ENCODE measurements around the gene MLPH.

MLPH gene

DNA sequence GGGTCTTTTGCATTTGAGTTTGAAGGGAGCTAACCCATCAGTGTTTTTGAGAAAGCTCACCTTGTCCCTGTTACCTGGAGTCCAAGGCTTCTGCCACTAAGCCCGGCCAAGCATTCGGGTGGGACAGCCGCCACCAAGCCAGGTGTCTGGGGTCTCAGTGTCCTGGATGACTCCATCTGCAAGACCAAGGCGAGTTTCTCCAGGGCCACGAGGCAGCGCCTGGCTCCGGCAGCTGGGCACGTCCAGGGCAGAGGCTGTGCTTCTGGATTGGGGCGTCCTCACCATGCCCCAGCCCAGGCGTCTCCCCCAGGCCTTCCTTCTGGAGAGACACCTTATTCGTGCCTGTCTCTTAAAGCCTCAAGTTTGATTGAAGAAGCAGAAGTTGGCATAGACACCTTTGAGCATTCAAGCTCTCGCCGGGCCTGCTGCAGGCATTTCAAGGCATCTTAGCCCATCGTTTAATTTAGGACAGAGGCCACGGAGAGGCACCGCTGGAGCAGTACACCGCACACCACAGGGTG is 24.9 kb downstream of the MLPH start:
- no peak overlapping the region for H3K27ac Mint-ChIP-seq
- peaks cover 23% of the 10 kb centered on the region for H3K27me3 Mint-ChIP-seq (ENCODE audit: low read depth, poor library complexity)
- H3K4me3 Mint-ChIP-seq = no peak overlapping the region
- H3K9me3 Mint-ChIP-seq = peaks cover 4% of the 10 kb centered on the region
- no peak for DNase-seq
- no peaks in the 10 kb centered on the region for H3K36me3 Mint-ChIP-seq (ENCODE audit: low read depth)
- TF ChIP-seq, protein P1, sequence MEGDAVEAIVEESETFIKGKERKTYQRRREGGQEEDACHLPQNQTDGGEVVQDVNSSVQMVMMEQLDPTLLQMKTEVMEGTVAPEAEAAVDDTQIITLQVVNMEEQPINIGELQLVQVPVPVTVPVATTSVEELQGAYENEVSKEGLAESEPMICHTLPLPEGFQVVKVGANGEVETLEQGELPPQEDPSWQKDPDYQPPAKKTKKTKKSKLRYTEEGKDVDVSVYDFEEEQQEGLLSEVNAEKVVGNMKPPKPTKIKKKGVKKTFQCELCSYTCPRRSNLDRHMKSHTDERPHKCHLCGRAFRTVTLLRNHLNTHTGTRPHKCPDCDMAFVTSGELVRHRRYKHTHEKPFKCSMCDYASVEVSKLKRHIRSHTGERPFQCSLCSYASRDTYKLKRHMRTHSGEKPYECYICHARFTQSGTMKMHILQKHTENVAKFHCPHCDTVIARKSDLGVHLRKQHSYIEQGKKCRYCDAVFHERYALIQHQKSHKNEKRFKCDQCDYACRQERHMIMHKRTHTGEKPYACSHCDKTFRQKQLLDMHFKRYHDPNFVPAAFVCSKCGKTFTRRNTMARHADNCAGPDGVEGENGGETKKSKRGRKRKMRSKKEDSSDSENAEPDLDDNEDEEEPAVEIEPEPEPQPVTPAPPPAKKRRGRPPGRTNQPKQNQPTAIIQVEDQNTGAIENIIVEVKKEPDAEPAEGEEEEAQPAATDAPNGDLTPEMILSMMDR (IDR thresholded peaks at IDR 0.05) = no peak
- H3K4me1 Mint-ChIP-seq = peaks cover 44% of the 10 kb centered on the region

DNA sequence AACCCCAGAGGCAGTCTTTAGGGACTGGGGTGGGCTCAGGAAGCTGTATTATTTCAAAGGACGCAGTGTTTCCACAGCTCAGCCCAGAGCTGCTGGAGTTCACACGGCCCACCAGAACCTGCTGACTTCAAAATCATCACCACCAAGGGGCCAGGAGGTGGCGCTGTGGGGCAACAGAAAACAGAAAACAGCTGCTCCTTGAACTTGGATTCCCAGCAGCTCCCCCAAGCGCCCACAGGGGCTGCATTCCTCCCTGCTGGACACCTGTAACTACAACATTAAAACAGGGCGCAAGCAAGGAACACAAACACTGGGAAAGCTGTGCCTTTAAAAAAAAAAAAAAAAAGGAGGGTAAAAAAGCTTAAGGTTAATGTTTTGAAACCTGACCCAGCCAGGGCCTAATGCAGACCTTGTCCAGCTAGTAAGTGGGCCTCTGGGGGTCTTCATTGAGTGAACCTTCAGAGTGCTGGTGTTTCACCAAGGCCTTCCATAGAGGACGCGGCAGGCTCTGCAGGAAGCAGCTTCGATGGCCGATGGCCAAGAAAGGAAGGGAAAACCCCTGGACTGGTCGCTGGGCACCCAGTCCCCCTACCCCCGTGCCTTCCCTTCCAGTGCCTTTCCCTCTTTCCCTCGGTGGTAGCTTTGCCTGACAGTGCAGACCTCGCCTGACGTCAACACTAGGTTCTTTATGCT is 25.9 kb downstream of the MLPH start:
- peaks cover 36% of the 10 kb centered on the region for H3K4me1 Mint-ChIP-seq
- H3K27me3 Mint-ChIP-seq (ENCODE audit: low read depth, poor library complexity) = peaks cover 28% of the 10 kb centered on the region
- no peak overlapping the region for H3K27ac Mint-ChIP-seq
- H3K9me3 Mint-ChIP-seq = peaks cover 4% of the 10 kb centered on the region
- TF ChIP-seq, protein P1 (IDR thresholded peaks at IDR 0.05) = peak; percentile 87
- H3K4me3 Mint-ChIP-seq = no peak overlapping the region
- H3K36me3 Mint-ChIP-seq (ENCODE audit: low read depth) = no peaks in the 10 kb centered on the region
- DNase-seq = peak; percentile 91

DNA sequence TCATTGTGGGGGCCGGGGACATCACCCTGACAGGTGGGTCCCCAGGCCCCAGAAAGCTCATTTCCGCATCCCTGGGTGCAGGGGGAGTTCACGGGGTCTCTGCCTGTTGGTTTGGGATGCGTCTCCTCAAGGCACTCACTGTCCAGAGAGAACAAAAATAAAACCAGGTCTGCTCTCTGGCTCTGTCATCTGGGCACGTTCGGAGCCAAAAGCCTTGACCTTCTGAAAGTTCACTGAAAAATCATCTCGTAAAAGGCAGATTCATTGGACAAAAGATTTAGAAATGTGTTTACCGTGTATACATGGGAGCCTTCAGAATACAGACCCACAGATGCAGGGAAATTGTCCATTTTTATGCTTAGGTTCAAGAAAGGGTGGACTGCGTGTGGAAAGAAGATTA is 26.6 kb downstream of the MLPH start:
- H3K27ac Mint-ChIP-seq = no peak overlapping the region
- H3K4me3 Mint-ChIP-seq = no peak overlapping the region
- H3K4me1 Mint-ChIP-seq = peaks cover 32% of the 10 kb centered on the region
- H3K9me3 Mint-ChIP-seq = peaks cover 2% of the 10 kb centered on the region
- DNase-seq = no peak
- peaks cover 28% of the 10 kb centered on the region for H3K27me3 Mint-ChIP-seq (ENCODE audit: low read depth, poor library complexity)
- no peaks in the 10 kb centered on the region for H3K36me3 Mint-ChIP-seq (ENCODE audit: low read depth)
- TF ChIP-seq, protein P1 (IDR thresholded peaks at IDR 0.05) = no peak

DNA sequence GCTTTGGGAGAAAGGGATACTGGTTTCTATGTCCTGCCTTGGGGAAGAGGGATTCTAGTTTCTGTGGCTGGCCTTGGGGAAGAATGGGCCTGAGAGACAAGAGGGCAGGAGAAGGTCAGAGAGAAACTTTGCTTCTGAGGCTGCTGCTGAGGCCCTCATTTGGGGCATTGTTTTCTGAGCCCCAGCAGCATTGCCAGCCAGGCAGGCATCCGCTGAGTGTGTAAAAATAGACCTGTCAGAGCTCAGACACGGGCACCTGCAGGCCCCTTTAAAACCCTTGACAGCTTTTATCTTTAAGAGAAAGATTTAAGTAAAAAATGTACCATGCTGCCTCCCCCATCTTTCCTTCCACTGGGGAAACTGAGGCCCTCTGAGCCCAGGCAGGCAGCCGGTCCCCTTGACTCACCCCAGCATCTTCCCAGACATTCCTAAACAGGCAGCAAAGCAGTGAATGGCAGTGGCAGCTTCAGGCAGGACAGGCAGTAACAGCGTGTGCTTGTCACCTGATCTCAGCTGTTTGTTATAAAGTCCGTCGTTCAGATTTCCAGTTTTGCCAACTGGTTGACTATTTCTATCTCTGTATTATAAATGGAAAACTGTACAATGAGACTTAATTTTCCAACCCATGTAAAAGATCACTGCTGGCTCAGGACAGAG is 27.6 kb downstream of the MLPH start:
- H3K4me3 Mint-ChIP-seq = no peak overlapping the region
- H3K27me3 Mint-ChIP-seq (ENCODE audit: low read depth, poor library complexity) = peaks cover 31% of the 10 kb centered on the region
- no peaks in the 10 kb centered on the region for H3K36me3 Mint-ChIP-seq (ENCODE audit: low read depth)
- H3K9me3 Mint-ChIP-seq = no peaks in the 10 kb centered on the region
- TF ChIP-seq, protein P1 (IDR thresholded peaks at IDR 0.05) = no peak
- no peak for DNase-seq
- peaks cover 30% of the 10 kb centered on the region for H3K4me1 Mint-ChIP-seq
- H3K27ac Mint-ChIP-seq = peak overlapping the region; percentile 30

DNA sequence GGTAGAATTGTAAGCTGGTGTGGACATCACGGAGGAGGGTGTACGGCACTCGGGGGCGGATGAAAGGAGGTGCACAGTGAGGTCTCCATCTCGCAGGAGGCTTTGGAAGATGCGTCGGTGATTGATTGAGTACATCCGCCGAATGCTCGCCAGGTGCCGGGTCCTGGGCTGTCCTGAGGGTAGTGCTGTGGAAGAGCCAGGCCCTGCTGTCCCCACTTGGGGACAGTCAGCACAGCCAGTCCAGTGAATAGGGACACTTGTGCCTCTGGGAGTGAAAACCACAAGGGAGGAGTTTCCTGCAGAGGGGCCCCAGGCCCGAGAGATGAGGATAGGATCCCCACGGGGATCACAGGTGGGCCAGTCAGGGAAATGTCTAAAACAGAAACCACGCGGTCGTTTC is 28.1 kb downstream of the MLPH start:
- Mint-ChIP-seq H3K27ac (peak overlapping the region; percentile 30), H3K27me3 (ENCODE audit: low read depth, poor library complexity) (peaks cover 31% of the 10 kb centered on the region), H3K36me3 (ENCODE audit: low read depth) (no peaks in the 10 kb centered on the region), H3K4me3 (no peak overlapping the region), H3K9me3 (no peaks in the 10 kb centered on the region), H3K4me1 (peaks cover 30% of the 10 kb centered on the region)
- TF ChIP-seq, protein P1 (IDR thresholded peaks at IDR 0.05) = no peak
- DNase-seq = no peak
